Hematopoietic multipotent progenitor cell treated with erythropoietin and hydrocortisone succinate and interleukin-3 and kit ligand, for 6 days (in vitro differentiated cells): ENCODE results near the gene HNRNPA2B1.
A peak's percentile ranks its signal among the peaks of the same experiment; 100 is the strongest.
"Not testable (repeated sequence)": the region's sequence is repeated elsewhere in the genome, so short reads cannot be mapped to it uniquely, and the experiment has no call there.

Experiments
- DNase-seq: peaks from one replicate; pipeline ENCODE4 v3.0.0-alpha.2; 2015

The HNRNPA2B1 gene

DNA sequence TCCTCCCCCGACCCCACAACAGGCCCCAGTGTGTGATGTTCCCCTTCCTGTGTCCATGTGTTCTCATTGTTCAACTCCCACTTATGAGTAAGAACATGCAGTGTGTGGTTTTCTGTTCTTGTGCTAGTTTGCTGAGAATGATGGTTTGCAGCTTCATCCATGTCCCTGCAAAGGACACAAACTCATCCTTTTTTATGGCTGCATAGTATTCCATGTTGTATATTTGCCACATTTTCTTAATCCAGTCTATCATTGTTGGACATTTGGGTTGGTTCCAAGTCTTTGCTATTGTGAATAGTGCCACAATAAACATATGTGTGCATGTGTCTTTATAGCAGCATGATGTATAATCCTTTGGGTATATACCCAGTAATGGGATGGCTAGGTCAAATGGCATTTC is 36.7 kb downstream of the HNRNPA2B1 start:
- not testable (repeated sequence) for DNase-seq

GRCh38 chr7:26162431-26162830 is 38.1 kb downstream of the HNRNPA2B1 start:
- no peak for DNase-seq

DNA sequence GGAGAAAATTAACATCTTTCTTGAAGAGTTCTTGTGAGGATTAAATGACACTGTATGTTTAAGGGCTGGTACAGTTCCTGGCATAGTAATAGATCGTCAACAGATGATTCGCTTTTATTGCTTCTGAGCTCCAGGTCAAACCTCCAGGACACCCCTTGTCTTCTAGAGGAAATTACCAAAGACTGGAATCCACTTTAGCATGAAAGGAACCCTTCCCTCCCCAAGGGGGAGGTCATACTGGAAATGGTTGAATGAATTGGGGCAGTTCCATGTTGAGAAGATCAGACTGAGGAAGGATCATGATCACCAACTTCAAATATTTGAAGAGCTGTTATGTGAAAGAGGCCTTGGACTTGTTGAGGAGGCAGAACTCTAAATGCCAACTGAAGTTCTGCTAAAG is 39.6 kb downstream of the HNRNPA2B1 start:
- no peak for DNase-seq

- DNase-seq: no peak
These were observed 41.3 kb downstream of the HNRNPA2B1 start for GRCh38 chr7:26159243-26159642.

- no peak for DNase-seq
These were observed 42.9 kb downstream of the HNRNPA2B1 start for GRCh38 chr7:26157520-26158105.

DNA sequence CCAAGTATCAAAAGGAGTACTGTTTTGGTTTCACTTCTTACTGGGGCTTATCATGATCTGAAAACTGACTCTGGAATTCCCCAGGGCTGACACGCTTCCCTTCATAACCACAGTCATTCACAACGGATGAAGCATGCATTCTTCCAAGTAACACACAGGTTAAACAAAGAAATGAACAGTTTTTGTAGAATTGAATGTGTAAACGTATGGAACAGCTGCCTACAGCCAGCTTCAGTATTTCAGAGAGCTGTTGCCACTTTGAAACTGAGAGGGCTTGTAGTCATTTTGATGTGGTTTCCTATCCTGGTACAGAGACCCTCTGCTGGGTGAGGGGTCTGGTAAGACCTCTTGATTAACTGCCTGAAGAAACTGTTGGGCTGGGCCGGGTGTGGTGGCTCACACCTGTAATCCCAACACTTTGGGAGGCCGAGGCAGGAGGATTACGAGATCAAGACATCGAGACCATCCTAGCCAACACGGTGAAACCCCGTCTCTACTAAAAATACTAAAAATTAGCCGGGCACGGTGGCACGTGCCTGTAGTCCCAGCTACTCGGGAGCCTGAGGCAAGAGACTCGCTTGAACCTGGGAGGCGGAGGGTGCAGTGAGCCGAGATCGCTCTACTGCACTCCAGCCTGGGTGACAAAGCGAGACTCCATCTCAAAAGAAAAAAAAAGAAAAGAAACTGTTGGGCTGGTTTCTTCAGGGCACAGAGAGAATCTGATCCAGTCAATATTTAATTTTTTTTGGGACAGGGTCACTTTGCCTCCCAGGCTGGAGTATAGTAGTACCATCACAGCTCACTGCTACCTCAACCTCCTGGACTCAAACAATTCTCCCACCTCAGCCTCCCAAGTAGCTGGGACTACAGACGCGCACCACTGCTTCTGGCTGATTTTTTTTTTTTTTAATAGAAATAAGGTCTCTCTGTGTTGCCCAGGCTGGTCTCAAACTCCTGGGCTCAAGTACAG is 43.8 kb downstream of the HNRNPA2B1 start:
- peak; percentile 47 for DNase-seq

- DNase-seq: peak; percentile 42
These were observed 44.8 kb downstream of the HNRNPA2B1 start for GRCh38 chr7:26155531-26156375.

DNA sequence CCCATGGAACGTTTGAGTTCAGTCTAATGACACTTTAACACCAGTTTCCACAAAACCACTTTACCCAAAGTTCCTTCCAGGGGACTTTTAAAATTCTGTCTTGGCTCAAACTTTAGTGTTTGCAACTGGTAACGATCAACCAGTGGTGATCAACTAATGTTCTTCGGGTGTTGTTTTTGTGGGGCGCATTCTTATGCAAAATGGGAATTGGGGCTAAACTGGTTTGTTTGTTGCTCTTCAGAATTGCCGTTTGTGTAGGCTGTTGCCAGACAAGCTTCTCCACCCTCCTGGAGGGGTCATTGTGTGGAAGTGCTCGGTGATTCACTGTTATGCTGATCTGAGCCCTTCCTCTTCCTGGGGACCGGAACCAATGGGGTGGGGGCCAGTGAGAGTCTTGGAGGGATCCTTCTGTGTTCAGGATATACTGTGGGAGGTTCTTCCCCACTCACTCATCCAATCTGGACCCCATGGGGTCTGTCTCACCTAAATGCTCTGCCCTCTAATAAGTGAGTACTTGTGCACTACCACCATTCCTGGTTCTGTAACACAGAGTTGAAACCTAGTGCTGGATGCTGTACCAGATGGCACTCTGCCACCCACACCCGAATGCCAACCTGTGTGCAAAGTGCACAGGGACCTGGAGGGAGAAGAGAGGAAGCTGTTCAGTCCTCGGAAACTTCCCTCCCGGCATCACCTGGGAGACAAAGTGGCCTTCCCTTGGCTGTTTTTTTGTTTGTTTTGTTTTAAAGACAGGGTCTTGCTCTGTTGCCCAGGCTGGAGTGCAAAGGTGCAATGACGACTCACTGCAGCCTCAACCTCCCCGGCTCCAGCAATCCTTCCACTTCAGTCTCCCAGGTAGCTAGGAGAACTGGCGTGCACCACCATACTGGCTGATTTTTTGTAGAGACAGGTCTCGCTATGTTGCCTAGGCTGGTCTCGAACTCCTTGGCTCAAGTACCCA is 46.4 kb downstream of the HNRNPA2B1 start:
- DNase-seq: peak; percentile 56

DNA sequence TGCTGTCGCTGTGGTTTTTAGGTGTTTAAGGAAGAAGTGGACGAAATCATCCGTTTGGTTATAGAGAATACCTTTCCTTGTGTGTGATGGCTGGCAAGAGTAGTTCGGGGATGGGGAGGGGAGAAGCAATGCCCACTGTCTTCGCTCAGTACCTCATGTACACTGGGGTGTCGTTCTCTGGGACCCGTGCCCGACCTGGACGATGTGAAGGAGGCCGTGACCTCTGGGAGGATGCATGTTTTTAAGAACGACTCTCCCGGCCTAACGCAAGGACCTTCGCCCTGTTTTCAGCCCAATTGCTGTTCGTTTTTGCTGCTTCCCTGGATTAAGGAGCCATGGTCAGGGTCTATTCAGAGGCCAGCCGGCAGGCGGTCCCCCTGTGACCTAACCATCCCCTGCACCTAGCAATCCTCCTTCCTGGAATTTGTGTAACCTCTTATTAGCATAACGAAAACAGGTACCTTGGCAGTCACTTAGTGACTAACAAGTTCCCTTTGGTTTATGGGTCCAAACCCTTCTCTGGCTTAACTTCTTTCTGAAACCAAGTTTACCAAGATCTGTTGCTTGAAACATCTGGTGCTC is 47.2 kb downstream of the HNRNPA2B1 start:
- peak; percentile 41 for DNase-seq

- not testable (repeated sequence) for DNase-seq
These were observed 47.7 kb downstream of the HNRNPA2B1 start for GRCh38 chr7:26152782-26153240.

DNA sequence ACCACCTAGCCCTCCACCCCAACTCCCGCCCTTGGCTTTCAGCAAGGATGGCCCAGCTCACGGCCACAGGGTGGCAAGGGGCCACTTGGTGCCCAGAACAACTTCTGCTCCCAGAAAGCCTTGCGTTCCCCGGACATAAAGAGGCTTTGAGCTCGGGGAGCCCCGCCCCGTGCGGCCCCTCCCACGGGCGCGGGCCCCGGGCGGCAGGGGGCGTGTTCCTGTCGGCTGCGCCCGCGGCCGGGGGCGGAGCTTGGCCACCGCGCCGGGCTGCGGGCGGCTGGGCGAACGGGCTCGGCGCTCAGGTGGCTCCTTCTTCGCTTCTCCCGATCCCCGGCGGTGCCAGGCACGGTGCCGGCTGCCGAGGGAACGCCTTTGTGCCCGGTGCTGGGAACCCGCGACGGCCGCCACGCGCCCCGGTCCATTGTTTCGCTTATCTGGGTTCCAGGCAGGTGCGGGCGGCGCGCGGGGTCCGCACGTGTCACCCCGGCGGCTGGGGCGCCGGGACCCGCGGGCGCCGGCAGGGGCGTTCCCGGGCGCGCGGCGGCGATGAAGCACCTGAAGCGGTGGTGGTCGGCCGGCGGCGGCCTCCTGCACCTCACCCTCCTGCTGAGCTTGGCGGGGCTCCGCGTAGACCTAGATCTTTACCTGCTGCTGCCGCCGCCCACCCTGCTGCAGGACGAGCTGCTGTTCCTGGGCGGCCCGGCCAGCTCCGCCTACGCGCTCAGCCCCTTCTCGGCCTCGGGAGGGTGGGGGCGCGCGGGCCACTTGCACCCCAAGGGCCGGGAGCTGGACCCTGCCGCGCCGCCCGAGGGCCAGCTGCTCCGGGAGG is 48.4 kb downstream of the HNRNPA2B1 start, which contains the start of gene NFE2L3:
NFE2L3 (plus strand) TSS at position 246 of the 829 bp plus-strand sequence; CDS start at position 547, 301 bp downstream.
- peak; percentile 94 for DNase-seq

GRCh38 chr7:26151650-26151952 is 48.9 kb downstream of the HNRNPA2B1 start:
- no peak for DNase-seq

GRCh38 chr7:26151096-26151495 is 49.5 kb downstream of the HNRNPA2B1 start:
- peak; percentile 26 for DNase-seq

- DNase-seq: no peak
These were observed 51.1 kb downstream of the HNRNPA2B1 start for GRCh38 chr7:26149391-26149977.

GRCh38 chr7:26148307-26148700 is 52.2 kb downstream of the HNRNPA2B1 start:
- not testable (repeated sequence) for DNase-seq

DNA sequence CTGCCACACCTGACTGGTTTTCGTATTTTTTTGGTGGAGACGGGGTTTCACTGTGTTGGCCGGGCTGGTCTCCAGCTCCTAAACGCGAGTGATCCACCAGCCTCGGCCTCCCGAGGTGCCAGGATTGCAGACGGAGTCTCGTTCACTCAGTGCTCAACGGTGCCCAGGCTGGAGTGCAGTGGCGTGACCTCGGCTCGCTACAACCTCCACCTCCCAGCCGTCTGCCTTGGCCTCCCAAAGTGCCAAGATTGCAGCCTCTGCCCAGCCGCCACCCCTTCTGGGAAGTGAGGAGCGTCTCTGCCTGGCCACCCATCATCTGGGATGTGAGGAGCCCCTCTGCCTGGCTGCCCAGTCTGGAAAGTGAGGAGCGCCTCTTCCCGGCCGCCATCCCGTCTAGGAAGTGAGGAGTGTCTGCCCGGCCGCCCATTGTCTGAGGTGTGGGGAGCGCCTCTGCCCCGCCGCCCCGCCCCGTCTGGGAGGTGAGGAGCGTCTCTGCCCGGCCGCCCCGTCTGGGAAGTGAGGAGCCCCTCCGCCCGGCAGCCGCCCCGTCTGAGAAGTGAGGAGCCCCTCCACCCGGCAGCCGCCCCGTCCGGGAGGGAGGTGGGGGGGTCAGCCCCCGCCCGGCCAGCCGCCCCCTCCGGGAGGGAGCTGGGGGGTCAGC is 52.8 kb downstream of the HNRNPA2B1 start:
- not testable (repeated sequence) for DNase-seq

DNA sequence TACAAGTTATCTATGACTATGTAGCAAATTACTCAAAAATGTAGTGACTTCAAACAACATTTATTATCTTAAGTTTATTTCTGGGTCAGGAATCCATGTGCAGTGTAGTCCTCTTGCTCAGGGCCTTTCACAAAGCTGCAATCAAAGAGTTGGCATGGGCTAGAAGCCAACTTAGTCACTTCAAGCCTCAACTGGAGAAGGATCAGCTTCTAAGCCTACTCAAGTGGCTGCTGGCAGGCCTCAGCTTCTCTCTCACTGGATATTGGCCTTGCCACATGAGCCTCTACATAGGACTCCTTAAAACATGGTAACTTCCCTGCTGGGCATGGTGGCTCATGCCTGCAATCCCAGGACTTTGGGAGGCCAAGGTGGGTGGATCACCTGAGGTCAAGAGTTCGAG is 53.5 kb downstream of the HNRNPA2B1 start:
- DNase-seq: no peak

DNA sequence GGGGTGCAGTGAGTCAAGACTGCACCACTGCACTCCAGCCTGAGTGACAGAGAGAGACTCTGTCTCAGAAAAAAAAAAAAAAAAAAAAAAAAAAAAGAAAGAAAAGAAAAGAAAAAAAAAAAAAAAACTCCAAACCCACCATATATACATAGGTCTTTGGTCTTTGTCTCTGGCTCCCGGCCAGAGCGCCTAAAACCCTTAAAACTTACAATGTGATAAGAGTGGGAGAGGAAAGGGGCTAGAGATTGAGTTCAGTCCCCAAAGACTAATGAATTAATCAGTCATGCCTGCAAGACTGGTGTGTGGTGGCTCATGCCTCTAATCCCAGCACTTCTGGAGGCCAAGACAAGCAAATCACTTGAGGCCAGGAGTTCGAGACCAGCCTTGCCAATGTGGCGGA is 55.3 kb downstream of the HNRNPA2B1 start:
- DNase-seq: peak; percentile 24
